NCI-H345 treated with DMSO at 0.1 percent for 48 hours (cell line): ENCODE data around the gene PURA.

Experiments used
- DNase-seq: peaks from one replicate; lab custom pipeline; 2025; ENCODE audit not compliant: unreplicated experiment; lab: John Stamatoyannopoulos, UW

Gene PURA

GRCh38 chr5:140157032-140157781 lies 43.3 kb downstream of the PURA start:
- DNase-seq = peak; percentile 51

GRCh38 chr5:140159014-140159927 lies 45.4 kb downstream of the PURA start:
- no peak for DNase-seq

GRCh38 chr5:140162275-140162674 lies 48.4 kb downstream of the PURA start:
- no peak for DNase-seq

- no peak for DNase-seq
Observed at GRCh38 chr5:140162781-140163180, 48.9 kb downstream of the PURA start.

GRCh38 chr5:140165101-140165922 lies 51.4 kb downstream of the PURA start:
- no peak for DNase-seq

- no peak for DNase-seq
Observed at GRCh38 chr5:140165923-140166270, 52.0 kb downstream of the PURA start.

- DNase-seq = no peak
Observed at GRCh38 chr5:140166911-140167310, 53.0 kb downstream of the PURA start.

- no peak for DNase-seq
Observed at GRCh38 chr5:140168371-140168770, 54.5 kb downstream of the PURA start.

GRCh38 chr5:140169410-140169809 lies 55.5 kb downstream of the PURA start:
- DNase-seq = no peak

- DNase-seq = no peak
Observed at GRCh38 chr5:140172483-140172882, 58.6 kb downstream of the PURA start.

GRCh38 chr5:140174014-140174413 lies 60.1 kb downstream of the PURA start:
- DNase-seq = no peak

GRCh38 chr5:140174465-140175366 lies 60.8 kb downstream of the PURA start, which contains the start of gene CYSTM1:
Gene CYSTM1, plus strand, starts transcription at chr5:140175188. Its CDS starts 19,278 bp downstream, at chr5:140194466.
- peak; percentile 81 for DNase-seq
